Keratinocyte (primary cell): Measurements from ENCODE around the gene RPL23. TPM values are rescaled to one million over a fixed set of nuclear protein-coding genes. Genes with fewer than 3 reads are reported as not detected.

ENCODE experiments used
- DNase-seq: peaks from one replicate; pipeline ENCODE4 v3.0.0-alpha.2; 2011; ENCODE audit warnings: low read depth, missing footprints, low spot score
- FAIRE-seq: peaks from 2 replicates; lab custom pipeline; 2011; peaks lifted over from hg19 to GRCh38; lab: Jason Lieb, UNC
- H2AFZ ChIP-seq: 2 replicates; pipeline ENCODE4 v1.6.0; 2012; ENCODE audit warnings: low read length, control low read depth, inconsistent platforms; ENCODE audit not compliant: control insufficient read depth
- H3K27ac ChIP-seq: 2 replicates; pipeline ENCODE4 v1.5.1; 2011; ENCODE audit warnings: low read length; ENCODE audit not compliant: control insufficient read depth, insufficient read depth
- H3K27me3 ChIP-seq: 3 replicates; pipeline ENCODE4 v1.6.0; 2011; ENCODE audit warnings: low read length; ENCODE audit not compliant: control insufficient read depth, insufficient read depth; ENCODE audit errors: extremely low read depth
- H3K36me3 ChIP-seq, 2 experiments: 2 replicates in 1 of 2; 3 replicates in 1 of 2; pipeline ENCODE4 v1.5.1; 2011; ENCODE audit warnings: low read length in 2 of 2, mild to moderate bottlenecking in 1 of 2; ENCODE audit not compliant: control insufficient read depth in 2 of 2, insufficient read depth in 2 of 2; ENCODE audit errors: extremely low read depth in 1 of 2
- H3K4me1 ChIP-seq: 3 replicates; pipeline ENCODE4 v1.5.1; 2011; ENCODE audit warnings: low read length; ENCODE audit not compliant: control insufficient read depth, insufficient read depth; ENCODE audit errors: extremely low read depth
- H3K4me2 ChIP-seq: 3 replicates; pipeline ENCODE4 v1.6.0; 2011; ENCODE audit warnings: low read depth, low read length; ENCODE audit not compliant: control insufficient read depth, insufficient read depth; ENCODE audit errors: extremely low read depth
- H3K4me3 ChIP-seq, 3 experiments: fragments of 200-600 bp in 1 of 3; sonication (generic) in 1 of 3; 2 replicates in 2 of 3; 3 replicates in 1 of 3; pipeline ENCODE4 v1.5.1; 2011 to 2016; ENCODE audit warnings: low read length in 3 of 3, mild to moderate bottlenecking in 3 of 3, control low read depth in 2 of 3, inconsistent platforms in 1 of 3, low read depth in 1 of 3, mixed read lengths in 1 of 3, mixed run types in 1 of 3, moderate library complexity in 1 of 3; ENCODE audit not compliant: control insufficient read depth in 2 of 3, insufficient read depth in 2 of 3; ENCODE audit errors: extremely low read depth in 1 of 3
- H3K79me2 ChIP-seq: 2 replicates; pipeline ENCODE4 v1.6.0; 2012; ENCODE audit warnings: low read length; ENCODE audit not compliant: control insufficient read depth, insufficient read depth
- H3K9ac ChIP-seq: 3 replicates; pipeline ENCODE4 v1.6.0; 2011; ENCODE audit warnings: low read length; ENCODE audit not compliant: control insufficient read depth, insufficient read depth; ENCODE audit errors: extremely low read depth
- H3K9me1 ChIP-seq: 3 replicates; pipeline ENCODE4 v1.6.0; 2011; ENCODE audit warnings: low read length; ENCODE audit not compliant: control insufficient read depth, insufficient read depth; ENCODE audit errors: extremely low read depth
- H3K9me3 ChIP-seq: 2 replicates; pipeline ENCODE4 v1.5.1; 2012; ENCODE audit warnings: low read depth, low read length; ENCODE audit not compliant: control insufficient read depth
- H4K20me1 ChIP-seq: 3 replicates; pipeline ENCODE4 v1.6.0; 2011; ENCODE audit warnings: low read length; ENCODE audit not compliant: control insufficient read depth, insufficient read depth; ENCODE audit errors: extremely low read depth
- EZH2 ChIP-seq: IDR thresholded peaks from one replicate; pipeline ENCODE4 v1.6.1; 2012; ENCODE audit warnings: inconsistent platforms, mild to moderate bottlenecking, low read length, moderate library complexity
- dilution Hi-C: fragments of 300-500 bp; cut with MboI; formaldehyde crosslinking; loops from one replicate; pipeline ENCODE4 v1.7.0; 2020; ENCODE audit warnings: low sequenced_read_pairs; ENCODE audit not compliant: extremely low pct_ligation_motif_present
- polyA plus RNA-seq, 5 experiments: library from polyadenylated mRNA; depleted of rRNA in 3 of 5; stranded (reverse) in 3 of 5; stranded (forward) in 1 of 5; unstranded in 1 of 5; fragments of >200 nt; gene quantifications; 1 replicate in 1 of 5; 2 replicates in 3 of 5; 3 replicates in 1 of 5; pipeline versions ENCODE4 v1.2.1 to v1.2.3, GENCODE V29; 2011 to 2012; ENCODE audit warnings: missing spikeins in 2 of 5, low read depth in 1 of 5, low replicate concordance in 1 of 5
- TF ChIP-seq, protein P1 (sequence below), 3 experiments: IDR thresholded peaks in 1 of 3; conservative IDR thresholded peaks in 1 of 3; optimal IDR thresholded peaks in 1 of 3; 2 replicates in 2 of 3; 3 replicates in 1 of 3; pipeline versions ENCODE3 to v1.5.1; 2011; ENCODE audit warnings: low read length in 3 of 3, mild to moderate bottlenecking in 3 of 3, moderate library complexity in 2 of 3, control low read depth in 1 of 3, inconsistent platforms in 1 of 3; ENCODE audit not compliant: insufficient read depth in 2 of 3; ENCODE audit errors: extremely low read depth in 1 of 3

Gene RPL23
- polyA plus RNA-seq, 1 donor (not counting 4 experiments of a cell fraction or from before 2014, with no cell fraction given), result 2,966 TPM

DNA sequence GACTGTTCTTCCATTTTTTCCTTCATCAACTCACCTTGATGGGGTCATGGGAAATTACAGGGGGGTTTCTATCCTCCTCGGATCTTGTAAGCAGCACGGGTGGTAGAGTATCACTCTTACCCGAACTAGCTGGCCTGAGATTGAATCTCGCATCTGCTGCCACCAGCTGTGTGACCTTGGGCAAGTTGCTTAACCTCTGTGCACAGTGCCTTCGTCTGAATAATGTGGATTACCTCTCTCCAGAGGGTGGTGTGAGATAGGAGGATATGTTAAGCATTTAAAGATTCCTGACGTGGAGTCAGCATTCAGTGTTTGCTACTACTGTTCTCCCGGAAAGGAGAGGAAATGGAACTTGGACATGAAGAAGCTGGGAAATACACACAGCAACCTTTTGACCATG lies 40.8 kb upstream of the RPL23 start:
- no peak overlapping the region for H2AFZ ChIP-seq
- H3K27ac ChIP-seq, result no peak overlapping the region
- H3K4me3 ChIP-seq, result no peak overlapping the region
- no peaks in the 10 kb centered on the region for H3K9me3 ChIP-seq
- H3K36me3 ChIP-seq, result peaks cover 57 to 60% of the 10 kb centered on the region in 2 experiments
- FAIRE-seq, result no peak
- H3K9ac ChIP-seq, result no peak overlapping the region
- dilution Hi-C loops, result no loop called here
- no peak overlapping the region for H3K4me2 ChIP-seq
- peaks cover 8% of the 10 kb centered on the region for H3K79me2 ChIP-seq
- no peaks in the 10 kb centered on the region for H4K20me1 ChIP-seq
- H3K27me3 ChIP-seq, result no peaks in the 10 kb centered on the region
- H3K9me1 ChIP-seq, result no peaks in the 10 kb centered on the region
- peaks cover 2% of the 10 kb centered on the region for H3K4me1 ChIP-seq
- no peak for DNase-seq
- TF ChIP-seq, protein P1, sequence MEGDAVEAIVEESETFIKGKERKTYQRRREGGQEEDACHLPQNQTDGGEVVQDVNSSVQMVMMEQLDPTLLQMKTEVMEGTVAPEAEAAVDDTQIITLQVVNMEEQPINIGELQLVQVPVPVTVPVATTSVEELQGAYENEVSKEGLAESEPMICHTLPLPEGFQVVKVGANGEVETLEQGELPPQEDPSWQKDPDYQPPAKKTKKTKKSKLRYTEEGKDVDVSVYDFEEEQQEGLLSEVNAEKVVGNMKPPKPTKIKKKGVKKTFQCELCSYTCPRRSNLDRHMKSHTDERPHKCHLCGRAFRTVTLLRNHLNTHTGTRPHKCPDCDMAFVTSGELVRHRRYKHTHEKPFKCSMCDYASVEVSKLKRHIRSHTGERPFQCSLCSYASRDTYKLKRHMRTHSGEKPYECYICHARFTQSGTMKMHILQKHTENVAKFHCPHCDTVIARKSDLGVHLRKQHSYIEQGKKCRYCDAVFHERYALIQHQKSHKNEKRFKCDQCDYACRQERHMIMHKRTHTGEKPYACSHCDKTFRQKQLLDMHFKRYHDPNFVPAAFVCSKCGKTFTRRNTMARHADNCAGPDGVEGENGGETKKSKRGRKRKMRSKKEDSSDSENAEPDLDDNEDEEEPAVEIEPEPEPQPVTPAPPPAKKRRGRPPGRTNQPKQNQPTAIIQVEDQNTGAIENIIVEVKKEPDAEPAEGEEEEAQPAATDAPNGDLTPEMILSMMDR (optimal IDR thresholded peaks at IDR 0.05 in 1 of 3, IDR thresholded peaks at IDR 0.05 in 1 of 3, conservative IDR thresholded peaks at IDR 0.05 in 1 of 3; ENCODE audit: extremely low read depth in 1 of 3, insufficient read depth in 2 of 3, low read length in 3 of 3), result no peak
- TF ChIP-seq EZH2, result no peak

DNA sequence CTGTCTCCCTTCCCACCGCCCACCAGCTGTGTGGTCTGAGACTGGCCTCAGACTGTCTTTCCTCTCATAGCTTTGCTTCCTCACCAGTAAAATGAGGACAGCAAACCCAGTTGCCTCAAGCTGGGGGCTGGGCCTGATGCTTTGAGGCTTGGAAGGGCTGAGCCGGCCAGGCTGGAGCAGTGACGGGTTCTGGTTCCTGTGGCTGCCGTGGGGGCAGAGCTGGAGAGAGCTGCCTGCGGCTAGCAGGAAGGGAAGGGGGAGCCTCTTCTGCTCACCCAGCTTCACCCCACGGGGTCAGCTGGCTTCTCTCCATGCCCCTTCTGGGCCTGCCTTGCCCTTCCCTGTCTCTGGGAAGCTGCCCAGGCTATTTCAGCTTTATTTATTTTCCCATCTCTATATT lies 40.1 kb upstream of the RPL23 start:
- DNase-seq (no peak), FAIRE-seq (no peak)
- Histone ChIP-seq H3K27ac (no peak overlapping the region), H3K79me2 (peaks cover 14% of the 10 kb centered on the region), H3K36me3 (peaks cover 56 to 64% of the 10 kb centered on the region in 2 experiments), H3K9ac (no peak overlapping the region), H2AFZ (no peak overlapping the region), H3K4me2 (no peak overlapping the region), H3K4me1 (no peaks in the 10 kb centered on the region), H4K20me1 (no peaks in the 10 kb centered on the region), H3K9me1 (no peaks in the 10 kb centered on the region), H3K4me3 (no peak overlapping the region), H3K9me3 (no peaks in the 10 kb centered on the region), H3K27me3 (no peaks in the 10 kb centered on the region)
- dilution Hi-C loops, result no loop called here
- TF ChIP-seq, protein P1 (optimal IDR thresholded peaks at IDR 0.05 in 1 of 3, IDR thresholded peaks at IDR 0.05 in 1 of 3, conservative IDR thresholded peaks at IDR 0.05 in 1 of 3; ENCODE audit: extremely low read depth in 1 of 3, insufficient read depth in 2 of 3, low read length in 3 of 3), result no peak
- TF ChIP-seq EZH2, result no peak
